Measurements from ENCODE around the gene BMP3.

DNA sequence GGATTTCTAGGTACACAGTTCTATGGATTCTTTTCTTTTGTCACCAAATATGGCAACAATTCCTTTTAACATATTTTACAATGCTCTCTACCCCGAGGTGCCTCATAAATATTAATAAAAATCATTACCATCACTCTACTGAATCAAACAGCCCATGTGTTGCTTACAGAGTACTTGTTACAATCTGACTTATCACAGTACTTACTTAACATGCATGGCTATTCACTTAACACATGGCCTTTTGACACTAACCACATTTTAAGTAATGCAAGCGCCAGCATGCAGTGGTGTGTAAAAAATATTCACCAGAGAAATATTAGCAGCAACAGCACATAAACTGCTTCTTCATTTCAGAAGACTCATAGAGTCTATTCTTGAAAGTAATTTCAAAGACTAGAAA is 64.9 kb downstream of the BMP3 start:
- TF ChIP-seq EZH2 (IDR thresholded peaks at IDR 0.05) (no peak), POLR2AphosphoS5 (IDR thresholded peaks at IDR 0.05; ENCODE audit: borderline replicate concordance, low read depth, low read length) (no peak)
